NCI-H1092 treated with DMSO at 0.1 percent for 48 hours (cell line): ENCODE measurements around the gene CUBN.
A peak's percentile ranks its signal among the peaks of the same experiment; 100 is the strongest.
"Not testable (repeated sequence)": the region's sequence is repeated elsewhere in the genome, so short reads cannot be mapped to it uniquely, and the experiment has no call there.

ENCODE experiments used
- DNase-seq: peaks from one replicate; lab custom pipeline; 2025; lab: John Stamatoyannopoulos, UW

The CUBN gene

DNA sequence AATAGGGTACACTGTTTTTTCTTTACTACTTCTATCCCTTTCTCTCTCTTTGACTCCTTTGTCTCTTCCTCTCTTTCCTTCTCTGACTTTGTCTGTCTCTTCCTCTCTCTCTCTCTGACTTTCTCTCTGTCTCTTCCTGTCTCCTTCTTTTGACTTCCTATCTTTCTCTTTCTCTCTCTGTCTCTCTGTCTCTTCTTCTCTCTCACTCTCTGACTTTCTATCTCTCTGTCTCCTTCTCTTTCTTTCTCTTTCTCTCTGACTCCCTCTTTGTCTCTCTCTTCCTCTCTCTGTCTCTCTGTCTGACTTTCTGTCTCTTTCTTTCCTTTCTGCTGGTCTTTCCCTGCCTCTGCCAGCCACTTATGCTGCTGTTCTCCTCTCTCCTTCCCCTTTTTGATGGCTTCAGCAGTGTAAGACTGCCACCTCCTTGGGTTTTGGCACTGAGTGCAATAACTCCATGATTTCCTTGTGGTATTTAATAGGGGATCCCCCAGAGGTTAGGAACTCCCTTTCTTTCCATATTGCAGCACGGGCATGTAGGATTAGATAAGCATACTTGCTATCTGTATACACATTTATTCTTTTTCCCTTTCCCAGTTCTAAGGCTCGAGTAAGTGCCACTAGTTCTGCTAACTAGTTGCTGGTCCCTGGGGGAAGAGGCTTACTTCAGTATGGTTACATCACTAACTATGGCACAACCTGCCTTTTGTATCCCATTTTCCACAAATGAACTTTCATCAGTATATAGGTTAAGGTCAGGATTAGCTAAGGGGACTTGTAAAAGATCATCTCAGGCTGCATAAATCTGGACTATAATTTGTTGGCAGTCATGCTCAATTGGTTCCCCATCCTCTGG is 116.3 kb downstream of the CUBN start:
- DNase-seq, result not testable (repeated sequence)

DNA sequence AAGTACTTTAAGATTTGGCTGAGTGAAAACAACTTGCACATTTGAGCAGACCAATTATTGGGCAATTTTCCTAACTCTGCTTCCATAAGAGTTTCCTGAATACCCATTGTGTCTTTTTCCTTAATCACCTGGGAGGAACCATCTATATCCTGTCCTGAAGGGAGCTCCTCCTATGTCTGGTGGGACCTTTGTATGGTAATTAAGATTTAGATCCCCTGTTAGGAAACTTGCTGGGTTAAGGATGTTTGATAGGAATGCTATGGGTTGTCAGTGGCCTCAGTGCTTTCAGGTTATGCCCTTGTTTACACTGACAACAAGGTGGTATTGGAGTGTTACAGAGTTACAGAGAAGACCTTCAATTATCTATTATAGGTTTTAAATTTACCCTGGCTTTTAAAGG is 116.9 kb downstream of the CUBN start:
- DNase-seq, result not testable (repeated sequence)

DNA sequence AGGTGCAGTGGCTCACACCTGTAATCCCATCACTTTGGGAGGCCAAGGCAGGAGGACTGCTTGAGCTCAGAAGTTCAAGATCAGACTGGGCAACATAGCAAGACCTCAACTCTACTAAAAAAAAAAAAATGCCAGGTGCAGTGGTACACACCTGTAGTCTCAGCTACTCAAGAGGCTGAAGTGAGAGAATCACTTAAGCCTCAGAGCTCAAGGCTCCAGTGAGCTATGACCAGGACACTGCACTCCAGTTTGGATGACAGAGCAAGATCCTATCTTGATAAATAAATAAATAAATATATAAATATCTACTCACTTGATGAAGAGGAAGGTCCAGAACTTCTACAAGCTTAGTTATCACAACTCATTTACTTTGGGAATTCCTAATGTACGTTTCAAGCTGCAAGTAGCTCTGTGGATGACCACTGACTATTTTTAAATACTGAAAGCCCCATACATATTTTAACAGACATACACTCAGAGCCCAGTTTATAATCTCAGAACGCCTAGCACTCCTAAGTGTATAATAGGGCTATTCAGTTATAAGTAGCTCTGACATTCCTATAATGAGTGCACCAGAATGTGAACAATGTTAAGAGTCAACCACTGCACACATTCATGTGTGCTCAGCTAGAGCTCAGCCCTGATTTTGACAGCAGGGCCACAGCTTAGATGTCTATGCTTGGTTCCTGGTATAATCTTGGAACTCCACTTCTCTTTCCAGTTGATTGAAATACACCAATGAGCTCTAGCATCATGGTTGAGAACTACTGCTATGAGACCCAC is 119.1 kb downstream of the CUBN start:
- DNase-seq, result no peak

DNA sequence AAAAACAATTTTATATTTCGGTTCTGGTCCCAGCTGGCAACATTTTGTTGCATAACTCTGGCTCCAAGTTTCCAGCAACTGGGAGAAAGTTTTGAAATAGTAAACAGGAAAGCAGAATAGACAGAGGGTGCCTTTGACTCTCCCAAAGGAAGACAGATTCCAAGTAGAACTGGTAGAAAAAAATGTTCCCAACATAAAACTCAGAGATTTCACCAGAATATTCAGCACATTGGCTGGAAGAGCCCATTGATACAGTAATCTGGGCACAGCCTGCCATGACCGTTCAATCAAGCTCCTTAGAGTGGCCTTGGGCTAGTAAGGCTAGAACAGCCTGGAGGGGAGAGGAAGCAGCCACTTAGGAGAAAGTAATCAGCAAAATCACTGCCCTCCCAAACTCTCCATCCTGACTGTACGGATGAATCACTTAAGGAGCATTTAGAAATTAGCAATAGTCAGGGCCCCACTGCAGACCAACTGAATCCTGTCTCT is 120.4 kb downstream of the CUBN start:
- DNase-seq, result no peak

DNA sequence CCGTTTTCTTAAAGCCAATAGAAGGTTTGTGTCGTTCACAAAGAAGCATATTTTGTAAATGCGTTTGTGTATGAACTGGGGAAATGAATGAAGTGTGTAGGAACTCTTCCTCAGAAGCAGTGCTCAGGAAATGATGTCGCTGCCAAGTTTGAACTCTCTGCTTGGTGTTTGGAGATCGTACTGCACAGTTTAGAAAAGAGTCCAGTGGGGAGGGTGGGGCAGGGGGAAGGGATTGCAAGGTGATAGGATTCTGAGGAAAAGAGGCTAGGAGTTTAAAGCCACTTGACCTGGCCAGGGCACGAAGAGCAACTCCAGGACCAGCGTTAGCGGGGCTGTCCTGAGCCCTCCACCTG is 122.2 kb downstream of the CUBN start:
- no peak for DNase-seq

DNA sequence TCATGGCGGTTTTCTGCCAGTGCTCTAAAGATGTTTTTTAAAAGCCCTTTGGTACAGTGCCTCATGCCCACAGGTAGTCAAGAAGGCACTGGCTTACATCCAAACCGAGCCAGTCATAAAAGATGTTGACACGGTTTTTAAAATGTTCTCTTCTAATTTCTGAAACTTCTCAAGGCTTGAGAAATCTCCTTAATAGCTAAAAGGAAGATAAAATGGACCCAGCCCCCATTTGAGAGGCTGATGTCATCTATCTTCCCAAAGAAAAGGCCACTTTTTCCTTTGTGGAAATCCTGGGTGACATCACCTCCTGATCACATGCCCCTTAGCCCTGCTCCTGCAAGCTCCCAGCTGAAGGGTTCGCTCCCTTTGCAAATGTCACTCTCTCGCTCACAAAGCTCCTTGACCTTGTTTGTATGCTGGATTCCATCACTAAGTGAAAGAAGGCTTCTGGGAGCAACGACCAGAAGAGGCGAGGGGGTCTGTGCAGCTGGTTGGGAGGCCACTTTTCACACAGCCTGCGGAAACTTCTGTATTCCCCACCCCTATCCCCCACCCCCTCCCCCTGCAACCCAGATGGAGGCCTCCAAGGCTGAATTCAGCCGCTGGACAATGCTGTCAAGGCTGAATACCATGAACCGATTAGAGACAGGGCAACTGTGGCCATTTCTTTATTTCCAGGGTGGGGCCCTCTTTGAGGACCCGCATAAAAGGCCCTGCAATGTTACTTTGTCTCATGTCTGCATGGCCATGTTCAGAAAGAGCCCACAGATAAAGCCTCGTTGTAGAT is 122.8 kb downstream of the CUBN start:
- DNase-seq, result no peak

DNA sequence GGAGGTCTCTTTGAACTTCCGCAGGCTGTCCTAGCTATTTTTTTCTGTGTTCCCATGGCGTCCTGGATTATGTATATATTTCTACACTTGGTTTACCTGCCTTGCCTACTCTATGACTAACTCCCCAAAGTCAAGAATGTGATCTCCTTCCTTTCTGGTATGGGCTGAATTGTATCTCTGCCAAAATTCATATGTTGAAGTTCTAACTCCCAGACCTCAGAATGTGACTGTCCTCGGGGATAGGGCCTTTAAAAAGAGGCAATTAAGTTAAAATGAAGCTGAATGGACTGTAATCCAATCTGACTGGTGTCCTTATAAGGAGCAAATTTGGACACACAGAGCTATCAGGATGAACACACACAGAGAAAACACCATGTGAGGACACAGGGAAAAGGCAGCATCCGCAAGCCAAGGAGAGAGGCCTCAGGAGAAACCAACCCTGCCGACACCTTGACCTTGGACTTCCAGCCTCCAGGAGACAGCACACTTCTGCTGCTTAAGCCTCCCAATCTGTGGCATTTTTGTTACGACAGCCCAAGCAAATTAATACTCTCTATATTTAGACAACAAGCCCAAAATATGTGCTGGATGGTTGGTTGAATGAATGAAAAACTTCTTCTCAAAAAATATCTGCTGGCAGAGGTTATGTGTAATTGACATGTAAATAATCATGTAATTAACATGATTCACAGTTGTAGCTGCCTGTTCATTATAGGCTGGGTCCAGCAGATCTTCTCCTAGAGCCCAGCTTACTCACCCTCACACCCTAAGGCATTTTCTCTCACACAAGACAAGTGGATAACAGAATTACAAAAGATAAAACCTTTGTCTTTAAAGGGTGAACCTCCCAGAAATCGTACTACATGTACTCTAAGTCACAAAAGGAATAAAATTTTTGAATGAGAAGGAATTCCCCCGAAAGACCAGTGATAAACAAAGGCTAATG is 123.7 kb downstream of the CUBN start:
- DNase-seq, result peak; percentile 12

DNA sequence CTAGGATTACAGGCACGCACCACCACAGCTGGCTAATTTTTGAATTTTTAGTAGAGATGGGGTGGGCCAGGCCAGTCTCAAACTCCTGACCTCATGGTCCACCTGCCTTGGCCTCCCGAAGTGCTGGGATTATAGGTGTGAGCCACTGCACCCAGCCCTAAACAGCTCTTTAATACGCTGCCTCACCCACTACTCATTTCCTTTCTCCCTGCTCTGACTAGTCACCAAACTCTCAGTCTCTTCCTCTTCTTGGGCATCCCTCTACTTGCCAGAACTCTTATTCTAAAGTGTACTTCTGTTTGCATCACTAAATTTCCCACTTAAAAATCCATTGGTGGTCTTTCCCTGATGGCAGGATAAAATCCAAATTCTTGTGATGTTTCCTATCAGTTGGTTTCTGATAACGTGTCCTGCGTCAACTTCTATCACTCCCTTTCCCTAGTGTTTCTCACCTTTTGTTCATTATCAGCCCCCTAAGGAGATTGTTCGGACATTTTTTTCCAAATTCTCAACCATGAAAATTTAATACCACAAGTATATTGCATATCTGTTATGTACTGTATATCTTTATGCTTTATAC is 124.7 kb downstream of the CUBN start:
- no peak for DNase-seq

DNA sequence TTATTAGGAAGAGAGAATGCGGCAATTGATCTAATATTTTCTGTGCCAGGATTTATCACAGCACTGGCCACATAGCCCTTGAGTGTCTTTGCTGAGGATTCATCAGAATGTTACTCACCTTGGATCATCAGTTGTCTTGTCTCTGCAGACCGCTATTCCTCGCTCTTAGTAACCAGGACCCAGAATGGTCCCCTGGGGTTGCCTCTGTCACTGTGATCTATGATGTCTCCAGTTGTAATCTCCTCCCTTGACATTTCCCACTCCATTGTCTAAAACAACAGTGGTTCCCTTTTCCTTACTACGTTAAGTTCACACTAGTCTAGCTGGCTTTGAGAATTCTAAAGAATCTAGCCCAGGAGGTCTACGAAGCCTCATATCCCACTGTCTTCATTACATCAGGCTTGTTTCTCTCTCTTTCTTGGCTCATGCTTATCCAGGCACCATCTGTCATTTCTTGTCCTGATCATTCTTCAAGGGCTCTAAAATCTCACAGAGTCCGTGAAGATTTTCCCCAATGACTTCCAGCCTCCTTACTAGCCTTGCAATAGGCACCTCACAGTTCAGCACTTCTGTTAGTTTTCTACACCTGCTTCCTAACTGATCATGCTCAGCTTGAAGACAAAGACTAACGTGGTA is 125.8 kb downstream of the CUBN start:
- DNase-seq, result no peak

DNA sequence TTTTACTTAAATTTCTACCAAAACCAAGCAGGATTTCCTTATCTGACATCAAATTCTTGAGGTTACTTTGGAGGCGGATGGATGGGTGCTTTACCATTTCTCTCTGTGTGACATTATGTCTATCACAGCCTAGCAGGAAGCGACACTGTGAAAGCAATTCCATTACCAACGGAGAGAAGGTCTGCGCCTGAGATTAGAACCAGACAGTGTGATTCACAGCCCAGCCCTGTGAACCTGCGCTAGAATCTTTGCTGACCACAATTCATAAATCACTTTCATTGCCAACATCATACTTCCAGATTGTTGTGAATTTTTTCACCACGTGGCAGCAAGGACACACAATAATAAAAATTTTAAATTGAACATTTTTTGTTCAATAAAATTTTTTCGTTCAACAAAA is 126.5 kb downstream of the CUBN start:
- no peak for DNase-seq

DNA sequence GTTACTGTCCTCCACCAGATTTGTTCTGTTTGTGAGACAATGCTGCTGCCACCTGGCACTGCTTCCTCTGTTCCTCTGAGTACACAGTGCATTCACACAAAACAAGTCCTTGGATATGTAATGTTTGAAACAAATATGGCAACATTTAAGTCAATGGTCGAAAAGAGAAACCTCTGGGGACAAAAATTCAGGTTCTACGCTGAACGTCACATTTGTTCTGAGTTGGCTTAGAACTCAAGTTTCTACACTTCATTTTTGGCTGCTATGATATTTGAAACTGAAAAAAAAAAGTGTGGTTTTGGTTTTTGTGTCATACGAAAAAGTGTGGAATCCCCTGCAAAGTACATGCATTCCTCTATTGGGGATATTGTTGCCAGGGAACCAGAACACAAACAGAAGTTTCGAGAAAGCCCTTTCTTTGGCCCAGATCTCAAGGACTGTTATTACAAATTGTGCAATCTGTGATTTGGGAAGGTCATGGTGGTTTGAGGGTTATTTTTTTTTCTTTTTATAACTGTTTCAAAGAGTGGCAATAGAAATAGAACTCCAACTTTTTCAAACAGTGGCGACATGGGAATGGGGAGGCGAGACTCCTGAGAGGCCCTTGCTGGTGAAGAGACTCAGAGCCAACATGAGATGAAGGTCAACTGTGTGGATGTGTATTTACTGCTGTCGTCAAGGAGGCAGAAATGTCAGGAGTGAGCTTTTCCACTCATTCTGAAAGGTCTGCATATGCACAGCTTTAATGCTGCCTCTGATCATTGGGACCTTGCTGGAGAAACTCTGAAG is 127.5 kb downstream of the CUBN start:
- DNase-seq, result no peak

DNA sequence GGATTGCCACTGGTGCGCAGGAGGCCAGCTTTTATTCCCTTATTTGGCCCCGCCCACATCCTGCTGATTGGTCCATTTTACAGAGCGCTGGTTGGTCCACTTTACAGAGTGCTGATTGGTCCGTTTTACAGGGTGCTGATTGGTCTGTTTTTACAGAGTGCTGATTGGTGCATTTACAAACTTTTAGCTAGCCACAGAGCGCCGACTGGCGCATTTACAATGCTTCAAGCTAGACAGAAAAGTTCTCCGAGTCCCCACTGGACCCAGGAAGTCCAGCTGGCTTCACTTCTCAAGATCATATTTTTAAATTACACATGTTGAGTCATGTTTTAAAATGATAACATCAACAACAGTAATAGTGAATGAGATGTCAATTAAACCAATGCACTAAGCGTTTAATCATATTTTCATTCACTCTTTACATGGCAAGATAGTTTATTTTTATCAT is 128.3 kb downstream of the CUBN start:
- no peak for DNase-seq

DNA sequence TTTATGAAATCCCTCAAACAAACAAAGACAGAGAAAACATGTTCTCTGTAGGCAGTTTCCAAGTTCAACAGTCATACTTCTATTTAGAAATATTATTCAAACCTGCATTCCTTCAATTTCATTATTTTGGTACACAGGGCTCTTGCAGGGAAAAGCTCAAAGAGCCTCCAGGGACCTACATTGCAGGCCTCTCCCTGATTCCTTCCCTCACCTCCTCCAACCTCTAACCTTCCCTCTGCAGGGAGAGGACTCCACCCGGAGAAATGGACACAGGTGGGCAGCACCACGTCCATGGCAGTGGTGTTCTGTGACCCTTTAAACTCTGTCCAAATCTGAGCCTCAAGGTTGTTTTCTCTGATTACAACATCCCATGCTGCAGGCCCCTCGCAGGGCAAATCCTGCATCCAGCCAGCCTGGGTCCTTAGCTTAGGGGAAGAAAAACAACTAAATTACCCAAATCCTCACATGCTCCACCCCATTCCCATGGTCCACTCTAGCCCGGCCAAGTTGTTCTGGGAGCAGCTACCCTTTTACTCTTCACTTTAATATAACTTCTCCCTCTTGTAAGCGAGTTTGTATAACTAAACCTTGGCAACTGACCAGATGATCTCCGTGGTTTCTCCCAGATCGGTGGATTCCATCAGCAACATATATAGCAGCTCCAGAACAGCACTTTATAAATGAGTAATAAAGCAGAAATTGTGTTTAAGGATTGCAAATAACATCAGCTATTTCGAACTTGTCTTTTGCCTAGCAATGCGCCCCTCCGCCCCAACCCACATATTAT is 129.8 kb downstream of the CUBN start:
- no peak for DNase-seq

DNA sequence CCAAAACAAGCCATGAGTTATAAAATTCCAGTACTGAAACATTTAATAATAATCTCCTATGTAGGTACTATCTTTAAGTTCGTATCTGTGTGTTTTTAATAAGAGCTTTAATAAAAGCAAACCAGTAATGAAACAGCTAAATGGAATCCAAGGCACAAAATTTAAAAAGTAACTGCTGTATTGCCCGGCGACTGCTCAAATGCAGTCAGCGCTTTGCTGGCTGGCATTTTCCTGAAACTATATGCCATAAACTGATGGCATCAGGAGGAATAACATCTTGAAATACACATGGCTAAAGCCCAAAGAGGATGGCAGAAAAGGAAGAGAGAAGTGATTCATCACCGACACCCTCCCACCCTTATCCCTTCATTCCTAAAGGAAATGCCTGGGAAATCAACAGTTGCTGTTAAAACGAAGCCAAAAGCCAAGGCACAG is 133.1 kb downstream of the CUBN start:
- DNase-seq, result no peak

DNA sequence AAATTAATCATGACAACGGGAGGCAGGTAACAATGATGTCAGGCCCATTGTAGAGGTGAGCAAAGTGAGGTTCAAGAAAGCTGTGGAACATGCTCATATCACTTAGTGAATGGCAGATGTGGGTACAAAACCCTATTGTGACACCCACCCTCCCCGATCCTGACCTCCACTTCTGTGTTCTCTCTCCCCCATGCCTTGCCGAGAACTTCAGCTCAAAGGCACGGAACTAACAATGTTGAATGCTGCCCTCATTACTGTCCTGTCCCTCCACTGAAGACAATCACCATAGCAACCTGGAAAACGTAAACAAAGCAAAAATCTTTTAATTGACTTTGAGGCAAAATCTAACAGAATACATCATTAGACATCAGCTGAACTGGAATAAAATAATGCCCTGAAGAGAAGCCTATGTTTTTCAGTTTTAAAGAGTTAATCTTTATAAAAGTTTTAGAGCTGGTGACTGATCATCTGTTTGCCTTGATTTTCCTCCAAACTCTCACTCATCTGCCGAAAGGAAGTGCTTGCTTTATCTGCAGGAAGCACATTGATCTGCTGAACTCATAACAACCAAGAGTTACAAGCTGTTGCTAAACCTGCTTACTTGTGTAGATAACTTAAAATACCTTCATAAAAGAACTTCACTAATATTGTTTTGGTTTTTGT is 133.6 kb downstream of the CUBN start:
- no peak for DNase-seq

DNA sequence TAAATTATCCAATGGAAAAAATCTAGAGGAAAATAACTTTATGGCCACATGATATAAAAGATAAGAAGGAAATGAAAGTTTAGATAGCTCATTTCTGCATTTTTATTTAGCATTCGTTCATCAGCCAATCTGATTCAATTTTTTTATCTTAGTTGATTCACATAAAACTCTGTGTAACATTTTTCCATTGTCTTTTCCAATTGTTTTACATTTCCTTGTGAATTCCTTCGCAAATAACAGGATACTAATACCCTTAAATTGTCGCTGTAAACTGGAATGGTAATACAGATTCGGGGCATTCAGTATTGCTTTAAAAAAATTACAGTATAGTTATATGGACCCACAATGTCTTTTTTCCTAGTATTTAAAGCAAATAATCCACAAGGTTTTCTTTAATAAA is 136.4 kb downstream of the CUBN start:
- DNase-seq, result no peak

DNA sequence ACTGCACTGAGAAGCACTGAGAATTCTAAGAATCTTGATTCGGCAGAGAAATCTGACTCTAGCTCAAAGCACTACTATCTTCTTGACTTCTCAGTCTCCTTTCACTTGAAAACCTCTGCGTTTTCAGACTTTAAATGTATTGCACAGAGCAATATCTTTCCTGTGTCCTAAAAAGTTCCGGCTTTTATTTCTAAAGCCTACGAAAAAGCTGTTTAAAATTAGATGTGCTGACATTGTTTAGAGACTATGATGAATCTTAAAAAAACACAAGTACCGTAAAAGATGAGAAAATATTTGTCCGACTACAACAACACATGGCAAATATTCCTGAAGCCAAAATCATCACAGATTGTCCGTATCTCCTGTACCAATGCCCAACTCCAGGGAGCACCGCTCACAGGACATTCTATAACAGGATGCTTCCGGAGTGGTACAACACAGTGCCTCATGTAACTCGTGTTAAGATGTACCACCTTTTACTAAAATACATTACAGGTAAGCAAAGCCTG is 136.9 kb downstream of the CUBN start:
- DNase-seq, result no peak

DNA sequence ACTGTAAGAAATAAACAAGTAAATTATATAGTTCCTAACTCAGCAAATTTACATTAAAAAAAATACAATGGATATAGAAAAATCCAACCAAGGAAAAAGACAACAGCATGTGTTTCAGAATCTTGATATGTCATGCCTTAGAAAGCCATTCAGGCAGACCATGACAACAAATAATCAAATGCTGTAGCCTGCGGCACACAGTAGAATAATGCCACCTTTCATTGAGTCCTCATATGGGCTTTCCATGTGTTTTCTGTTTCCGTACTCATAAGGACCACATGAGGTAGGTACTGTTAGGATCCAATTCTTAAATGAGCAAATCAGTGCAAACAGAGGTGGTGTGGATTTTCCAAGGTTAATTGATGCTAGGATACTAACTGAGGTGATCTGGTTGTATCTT is 138.6 kb downstream of the CUBN start:
- DNase-seq, result no peak
